Stimulated activated CD8-positive, alpha-beta memory T cell treated with anti-CD3 and anti-CD28 coated beads, Interleukin-2, amount 100 ng/mL, for 1 hour (primary cell): ENCODE results near the gene TMPRSS9.

Source experiments
- DNase-seq, 2 donors: peaks; one replicate each; pipeline ENCODE4 v3.0.0-alpha.2; 2020; ENCODE audit warnings: low read depth in 2 of 2

The TMPRSS9 gene

GRCh38 chr19:2361246-2362045 is 1.4 kb downstream of the TMPRSS9 start:
- DNase-seq = no peak

- DNase-seq = no peak
These were observed 2.2 kb downstream of the TMPRSS9 start for GRCh38 chr19:2362046-2362969.

GRCh38 chr19:2362970-2363300 is 2.9 kb downstream of the TMPRSS9 start:
- DNase-seq = no peak

DNA sequence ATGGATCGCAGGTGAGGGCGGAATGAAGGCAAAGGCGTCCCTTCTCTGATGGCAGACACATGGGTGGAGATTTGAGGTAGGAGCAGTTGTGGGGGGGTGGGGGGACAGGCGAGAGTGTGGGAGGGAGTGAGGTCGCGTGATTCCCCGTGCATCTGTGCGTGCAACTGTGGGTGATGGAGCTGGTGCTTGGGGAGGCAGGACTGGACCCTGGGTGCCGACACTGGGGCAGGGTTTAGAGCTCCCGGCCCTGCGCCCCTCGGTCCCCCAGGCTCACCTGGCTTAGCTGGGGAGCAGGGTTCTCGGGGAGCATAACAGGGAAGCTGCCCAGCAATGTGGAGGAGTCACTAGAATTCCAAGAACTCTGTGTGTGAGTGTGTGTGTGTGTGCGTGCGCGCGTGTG is 3.4 kb downstream of the TMPRSS9 start:
- no peak for DNase-seq

GRCh38 chr19:2365201-2365970 is 5.3 kb downstream of the TMPRSS9 start:
- DNase-seq = no peak

DNA sequence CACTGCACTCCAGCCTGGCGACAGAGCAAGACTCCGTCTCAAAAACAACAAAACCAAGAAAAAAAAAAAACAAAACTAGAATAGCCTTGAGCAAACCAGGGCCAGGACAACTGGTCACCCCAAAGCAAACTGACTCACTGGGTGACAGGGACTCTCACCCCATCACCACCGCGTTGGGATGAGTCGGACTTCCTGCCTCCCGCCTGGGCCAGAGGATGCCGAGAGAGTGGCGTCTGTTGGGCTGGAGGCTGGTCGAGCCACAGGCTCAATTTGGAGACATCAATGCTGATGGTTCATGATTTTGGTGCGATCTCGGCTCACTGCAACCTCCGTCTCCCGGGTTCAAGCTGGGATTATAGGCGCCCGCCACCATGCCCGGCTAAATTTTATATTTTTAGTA is 11.6 kb downstream of the TMPRSS9 start:
- DNase-seq = no peak

DNA sequence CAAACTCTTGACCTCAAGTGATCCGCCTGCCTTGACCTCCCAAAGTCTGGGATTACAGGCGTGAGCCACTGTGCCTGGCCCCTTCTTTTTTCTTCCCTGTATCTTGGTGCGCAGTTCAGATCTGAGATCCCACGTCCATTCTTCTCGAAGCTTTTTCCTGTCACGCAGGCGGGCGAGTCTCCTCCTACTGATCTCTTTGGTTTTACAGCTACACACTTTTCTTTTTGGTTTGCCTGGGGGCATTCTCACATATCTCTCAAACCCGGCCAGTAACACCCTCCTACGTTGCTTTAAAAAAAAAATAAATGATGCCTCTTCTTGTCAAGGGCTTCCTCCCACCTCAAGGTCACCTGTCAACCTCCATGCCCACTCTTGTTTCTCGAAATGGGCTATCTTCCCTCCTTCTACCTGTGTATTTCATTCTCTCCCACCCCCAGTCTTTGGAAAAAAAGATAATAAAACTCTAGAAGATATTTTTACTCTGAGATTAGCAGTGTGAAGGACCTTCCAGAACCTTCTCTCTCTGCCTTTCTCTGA is 12.1 kb downstream of the TMPRSS9 start:
- no peak for DNase-seq

DNA sequence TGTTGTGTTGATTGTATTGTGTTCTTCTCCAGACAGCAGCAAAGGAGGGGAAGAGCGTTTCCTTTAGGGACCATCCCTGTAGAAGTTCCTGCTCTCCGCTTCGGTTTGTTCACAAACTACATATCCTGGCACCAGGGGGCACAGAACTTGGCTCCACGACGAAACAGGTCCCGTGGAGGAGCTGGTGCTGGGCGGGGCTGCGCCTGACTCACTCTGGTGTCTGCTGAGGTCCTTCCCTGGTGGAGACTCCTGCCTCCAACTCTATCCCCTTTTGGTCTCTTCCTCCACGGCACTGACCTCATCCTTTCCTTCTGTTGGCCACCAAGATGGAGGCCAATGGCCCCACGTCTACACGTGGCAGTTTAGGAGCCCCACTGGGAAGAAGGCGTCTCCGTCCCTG is 14.7 kb downstream of the TMPRSS9 start:
- DNase-seq = no peak

DNA sequence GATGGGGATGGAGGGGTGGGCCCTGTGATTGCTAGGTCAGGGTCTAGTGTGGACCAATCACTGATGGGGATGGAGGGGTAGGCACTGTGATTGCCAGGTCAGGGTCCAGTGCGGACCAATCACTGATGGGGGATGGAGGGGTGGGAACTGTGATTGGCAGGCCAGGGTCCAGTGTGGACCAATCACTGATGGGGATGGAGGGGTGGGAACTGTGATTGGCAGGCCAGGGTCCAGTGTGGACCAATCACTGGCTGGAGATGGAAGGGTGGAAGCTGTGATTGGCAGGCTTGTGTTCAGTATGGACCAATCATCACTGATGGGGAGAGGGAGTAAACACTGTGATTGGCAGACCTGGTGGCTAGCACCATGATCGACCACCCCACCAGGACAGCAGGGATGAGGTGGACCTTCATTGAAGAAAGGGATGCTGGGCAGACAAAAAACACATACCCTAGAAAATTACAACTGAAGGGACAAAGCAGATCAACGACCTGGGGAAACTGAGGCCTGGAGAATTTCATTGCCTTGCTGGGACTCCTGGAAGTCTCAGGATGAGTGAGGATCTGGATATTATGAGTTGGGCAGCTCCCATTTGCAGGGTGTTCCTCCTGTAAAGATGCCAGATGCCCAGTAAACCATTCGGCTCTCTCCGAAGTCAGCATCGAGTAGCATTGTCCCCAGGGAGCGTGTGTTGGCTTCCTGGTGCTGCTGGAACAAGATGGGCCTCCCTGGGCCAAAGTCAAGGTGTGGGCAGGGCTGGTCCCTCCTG is 15.5 kb downstream of the TMPRSS9 start:
- DNase-seq = no peak

- DNase-seq = no peak
These were observed 16.9 kb downstream of the TMPRSS9 start for GRCh38 chr19:2376784-2377519.

GRCh38 chr19:2380567-2380966 is 20.5 kb downstream of the TMPRSS9 start:
- DNase-seq = no peak

DNA sequence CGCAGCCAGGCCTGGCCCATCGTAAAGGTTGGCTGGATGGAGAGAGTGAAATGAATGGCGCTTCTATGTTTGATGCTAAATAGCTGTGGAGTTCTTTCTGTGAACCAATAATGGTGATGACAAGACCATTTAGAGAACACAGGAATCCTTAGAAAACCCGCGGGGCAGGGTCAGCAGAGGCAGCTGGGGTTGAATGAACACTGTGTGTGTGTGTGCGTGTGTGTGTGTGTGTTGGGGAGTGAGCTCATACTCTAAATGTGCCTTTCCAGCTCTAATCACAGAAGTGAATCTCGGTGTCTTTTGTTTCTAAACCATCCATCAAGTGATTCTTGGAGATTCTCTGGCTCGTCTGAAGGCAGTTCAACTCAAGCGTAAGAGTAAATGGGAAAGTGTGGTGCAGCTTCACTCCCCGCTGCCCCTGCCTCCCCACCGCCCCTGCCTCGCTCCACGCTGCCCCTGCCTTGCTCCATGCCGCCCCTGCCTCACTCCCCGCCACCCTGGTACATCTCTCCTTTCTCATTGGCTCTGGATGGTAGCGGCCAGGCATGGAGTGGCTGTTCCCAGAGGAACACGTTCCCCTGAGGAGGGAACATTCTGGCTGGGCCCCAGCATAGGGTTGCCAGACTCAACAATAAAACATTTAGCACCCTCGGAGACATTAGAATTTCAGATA is 21.2 kb downstream of the TMPRSS9 start:
- no peak for DNase-seq

DNA sequence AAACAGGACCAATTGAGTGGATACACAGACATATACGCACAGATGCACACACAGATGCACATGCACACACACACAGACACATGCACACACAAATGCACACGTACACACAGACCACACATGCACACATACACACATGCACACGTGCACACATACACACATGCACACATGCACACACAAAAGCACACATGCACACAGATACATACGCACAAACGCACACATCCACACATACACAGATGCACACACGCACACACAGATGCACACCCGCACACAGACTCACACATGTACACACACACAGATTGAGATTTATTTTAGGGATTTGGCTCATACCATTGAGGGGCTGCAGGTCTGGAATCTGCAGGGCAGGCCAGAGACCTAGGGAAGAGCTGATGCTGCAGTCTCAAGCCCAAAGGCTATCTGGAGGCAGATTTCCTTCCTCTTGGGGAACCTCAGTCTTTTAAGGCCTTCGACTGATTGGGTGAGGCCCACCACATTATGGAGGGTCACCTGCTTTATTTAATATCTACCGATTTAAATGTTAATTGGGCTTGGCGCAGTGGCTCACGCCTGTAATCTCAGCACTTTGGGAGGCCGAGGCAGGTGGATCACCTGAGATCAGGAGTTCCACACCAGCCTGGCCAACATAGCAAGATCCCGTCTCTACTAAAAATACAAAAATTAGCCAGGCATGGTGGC is 22.6 kb downstream of the TMPRSS9 start:
- DNase-seq = no peak

GRCh38 chr19:2385053-2385721 is 25.1 kb downstream of the TMPRSS9 start:
- no peak for DNase-seq

DNA sequence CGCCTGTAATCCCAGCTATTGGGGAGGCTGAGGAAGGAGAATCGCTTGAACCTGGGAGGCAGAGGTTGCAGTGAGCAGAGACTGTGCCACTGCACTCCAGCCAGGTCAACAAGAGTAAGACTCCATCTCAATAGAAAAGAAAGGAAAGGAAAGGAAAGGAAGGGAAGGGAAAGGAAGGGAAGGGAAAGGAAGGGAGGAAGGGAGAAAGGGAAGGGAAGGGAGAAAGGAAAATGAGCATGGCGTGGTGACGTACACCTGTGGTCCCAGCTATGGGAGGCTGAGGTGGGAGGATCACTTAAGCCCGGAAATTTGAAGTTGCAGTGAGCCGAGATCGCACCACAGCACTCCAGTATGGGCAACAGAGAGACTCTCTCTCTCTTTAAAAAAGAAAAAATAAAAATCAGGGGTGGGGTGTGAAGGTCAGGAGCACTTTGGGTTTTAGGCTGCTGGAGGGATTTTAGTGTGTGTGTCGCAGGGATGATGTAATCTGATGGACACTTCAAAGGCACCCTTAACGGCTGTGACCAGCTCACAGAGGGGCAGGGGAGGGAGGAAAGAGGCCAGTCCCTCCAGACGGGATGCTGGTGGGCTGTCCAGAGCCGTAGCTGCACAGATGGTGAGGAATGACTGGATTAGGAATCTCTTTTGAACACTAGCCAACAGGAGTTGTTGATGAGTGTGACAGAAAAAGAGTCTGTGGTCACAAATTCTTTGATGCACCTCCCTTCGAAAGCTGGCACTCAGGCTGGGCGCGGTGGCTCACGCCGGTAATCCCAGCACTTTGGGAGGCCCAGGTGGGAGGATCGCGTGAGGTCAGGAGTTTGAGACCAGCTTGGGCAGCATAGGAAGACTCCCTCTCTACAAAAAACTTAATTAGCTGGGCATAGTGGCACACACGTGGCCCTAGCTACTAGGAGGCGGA is 27.6 kb downstream of the TMPRSS9 start:
- DNase-seq = no peak

DNA sequence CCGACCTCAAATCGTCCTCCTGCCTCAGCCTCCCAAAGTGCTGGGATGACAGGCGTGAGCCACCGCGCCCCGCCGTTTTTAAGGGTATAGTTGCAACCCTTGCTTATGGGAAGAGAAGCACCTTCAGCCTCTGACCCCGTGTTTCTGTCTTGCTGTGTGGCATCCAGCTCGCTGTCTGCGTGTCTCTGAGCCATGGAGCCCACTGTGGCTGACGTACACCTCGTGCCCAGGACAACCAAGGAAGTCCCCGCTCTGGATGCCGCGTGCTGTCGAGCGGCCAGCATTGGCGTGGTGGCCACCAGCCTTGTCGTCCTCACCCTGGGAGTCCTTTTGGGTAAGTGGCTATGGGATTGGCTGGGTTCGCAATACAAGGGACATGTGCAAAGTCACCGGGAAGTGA is 29.5 kb downstream of the TMPRSS9 start:
- no peak for DNase-seq

DNA sequence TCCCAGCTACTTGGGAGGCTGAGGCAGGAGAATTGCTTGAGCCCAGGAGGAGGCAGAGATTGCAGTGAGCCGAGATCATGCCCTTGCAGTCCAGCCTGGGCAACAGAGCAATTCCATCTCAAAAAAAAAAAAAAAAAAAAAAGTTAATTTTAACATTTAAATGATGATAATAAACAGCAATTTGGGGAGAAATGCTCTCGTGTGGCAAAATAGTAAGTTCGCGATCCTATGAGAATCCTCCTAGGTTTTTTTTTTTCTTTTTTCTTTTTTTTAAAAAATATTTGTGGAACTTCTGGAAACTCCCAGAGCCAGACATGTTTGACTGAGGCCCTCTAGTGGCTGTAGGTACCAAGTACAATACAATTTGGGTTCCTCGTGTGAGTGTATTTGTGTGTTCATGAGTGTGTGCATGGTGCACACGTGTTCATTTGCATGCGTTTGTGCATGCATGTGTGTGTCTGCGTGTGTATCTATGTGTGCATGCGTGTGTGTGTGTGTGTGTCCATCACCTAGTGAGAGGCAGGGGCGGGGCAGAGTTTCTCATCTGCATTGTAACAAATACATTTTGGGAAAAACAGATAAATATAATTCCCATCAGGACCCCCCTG is 31.2 kb downstream of the TMPRSS9 start:
- peak in 1 of 2 donors; percentile 6 for DNase-seq
